HEK293 (cell line): Measurements from ENCODE around the gene BLACAT1.

Experiments used
- CTCF ChIP-seq: fragments of 450-650 bp; formaldehyde crosslinking; IDR thresholded peaks from 2 replicates; pipeline ENCODE4 v1.5.1; 2016; ENCODE audit warnings: missing biosample characterization, missing genetic modification characterization
- ZNF138 ChIP-seq: fragments of 450-650 bp; formaldehyde crosslinking; IDR thresholded peaks from 2 replicates; pipeline ENCODE4 v1.5.1; 2016; ENCODE audit warnings: missing biosample characterization, missing genetic modification characterization, borderline replicate concordance
- ZNF175 ChIP-seq: fragments of 450-650 bp; formaldehyde crosslinking; IDR thresholded peaks from 2 replicates; pipeline ENCODE4 v1.5.1; 2016; ENCODE audit warnings: missing biosample characterization, missing genetic modification characterization
- ZNF280C ChIP-seq: fragments of 450-650 bp; formaldehyde crosslinking; IDR thresholded peaks from 2 replicates; pipeline ENCODE4 v1.5.1; 2016; ENCODE audit warnings: missing biosample characterization, missing genetic modification characterization
- ZNF510 ChIP-seq: fragments of 450-650 bp; formaldehyde crosslinking; IDR thresholded peaks from 2 replicates; pipeline ENCODE4 v1.5.1; 2018; ENCODE audit warnings: mild to moderate bottlenecking, missing genetic modification characterization, missing biosample characterization; ENCODE audit not compliant: insufficient replicate concordance
- ZNF777 ChIP-seq: fragments of 450-650 bp; formaldehyde crosslinking; IDR thresholded peaks from 2 replicates; pipeline ENCODE4 v1.5.1; 2017; ENCODE audit warnings: missing biosample characterization, missing genetic modification characterization, borderline replicate concordance
- ZSCAN30 ChIP-seq: fragments of 450-650 bp; IDR thresholded peaks from 2 replicates; pipeline ENCODE4 v1.5.1; 2018; ENCODE audit warnings: missing biosample characterization, mild to moderate bottlenecking, missing genetic modification characterization, moderate library complexity
- ZSCAN5A ChIP-seq: fragments of 450-650 bp; formaldehyde crosslinking; IDR thresholded peaks from 2 replicates; pipeline ENCODE4 v1.5.1; 2016; ENCODE audit warnings: missing biosample characterization, missing genetic modification characterization

GRCh38 chr1:205456383-205456867 lies 580 bp upstream of the BLACAT1 start:
- TF ChIP-seq CTCF (tag by site-specific recombination) (no peak), ZNF777 (tag by site-specific recombination) (no peak), ZSCAN5A (tag by site-specific recombination) (no peak), ZNF138 (no peak), ZSCAN30 (tag by site-specific recombination) (no peak), ZNF175 (tag by site-specific recombination) (no peak), ZNF280C (tag by site-specific recombination) (no peak), ZNF510 (tag by site-specific recombination) (no peak)
